Measurements from ENCODE around the gene ZNF665.

- TF ChIP-seq CTCF (conservative IDR thresholded peaks at IDR 0.05; ENCODE audit: low read length): no peak
- no peak for TF ChIP-seq EZH2phosphoT487 (IDR thresholded peaks at IDR 0.05; ENCODE audit: borderline replicate concordance, low read depth, low read length)
These were observed 35.5 kb downstream of the ZNF665 start for GRCh38 chr19:53157626-53158025.
